K562 (cell line): Measurements from ENCODE around the gene DNAJC17. TPM values are rescaled to one million over a fixed set of nuclear protein-coding genes. Genes with fewer than 3 reads are reported as not detected.

Source experiments
- ADNP ChIP-seq: fragments of 200-800 bp; sonication (Bioruptor generic); IDR thresholded peaks from 2 replicates; pipeline ENCODE4 v1.6.1; 2016; ENCODE audit warnings: missing genetic modification characterization, missing compliant biosample characterization
- BACH1 ChIP-seq: fragments of 200-800 bp; sonication (Bioruptor generic); IDR thresholded peaks from 2 replicates; pipeline ENCODE4 v1.6.1; 2016; ENCODE audit warnings: missing genetic modification characterization, missing compliant biosample characterization
- CTCF ChIP-seq, 3 experiments: IDR thresholded peaks in 2 of 3; conservative IDR thresholded peaks in 1 of 3; 2 replicates each; pipeline ENCODE4 v1.5.1; 2011 to 2012; ENCODE audit warnings: low read length in 3 of 3, mild to moderate bottlenecking in 3 of 3, control low read depth in 2 of 3, improper control_type of control experiment in 1 of 3, inconsistent platforms in 1 of 3, low read depth in 1 of 3, mixed read lengths in 1 of 3, moderate library complexity in 1 of 3; ENCODE audit not compliant: insufficient read depth in 2 of 3
- GABPA ChIP-seq: fragments of 200-800 bp; sonication (Bioruptor generic); conservative IDR thresholded peaks from 2 replicates; pipeline ENCODE4 v1.6.1; 2016; ENCODE audit warnings: low read depth, missing genetic modification characterization, missing compliant biosample characterization
- ILF3 ChIP-seq: fragments of 450-650 bp; IDR thresholded peaks from 2 replicates; pipeline ENCODE4 v1.6.1; 2018; ENCODE audit warnings: antibody characterized with exemption, mild to moderate bottlenecking, moderate library complexity, borderline replicate concordance
- JUND ChIP-seq, 2 experiments: IDR thresholded peaks; 2 replicates in 1 of 2; 3 replicates in 1 of 2; pipeline ENCODE4 v1.6.1; 2011; ENCODE audit warnings: borderline replicate concordance in 2 of 2, low read depth in 2 of 2, low read length in 2 of 2, improper control_type of control experiment in 1 of 2, missing biosample characterization in 1 of 2, missing genetic modification characterization in 1 of 2, missing genetic modification reagents in 1 of 2
- LCOR ChIP-seq: sonication (generic); formaldehyde crosslinking; IDR thresholded peaks from 2 replicates; pipeline ENCODE4 v1.8.0; 2022; ENCODE audit warnings: mild to moderate bottlenecking, missing genetic modification reagents
- MCM5 ChIP-seq: fragments of 450-650 bp; IDR thresholded peaks from 2 replicates; pipeline ENCODE4 v1.6.1; 2016; ENCODE audit warnings: low read depth
- MTA3 ChIP-seq: fragments of 450-650 bp; formaldehyde crosslinking; IDR thresholded peaks from 2 replicates; pipeline ENCODE4 v1.6.1; 2017; ENCODE audit warnings: mild to moderate bottlenecking, borderline replicate concordance
- NCOR1 ChIP-seq: fragments of 450-650 bp; IDR thresholded peaks from 2 replicates; pipeline ENCODE4 v1.6.1; 2016; ENCODE audit warnings: mild to moderate bottlenecking, moderate library complexity
- NR1H2 ChIP-seq: sonication (generic); formaldehyde crosslinking; IDR thresholded peaks from 2 replicates; pipeline ENCODE4 v1.4.0; 2020; ENCODE audit warnings: mild to moderate bottlenecking, missing genetic modification reagents
- PHF20 ChIP-seq: fragments of 450-650 bp; IDR thresholded peaks from 2 replicates; pipeline ENCODE4 v1.6.1; 2018; ENCODE audit not compliant: partially characterized antibody
- RNF2 ChIP-seq: sonication (generic); IDR thresholded peaks from 2 replicates; pipeline ENCODE4 v1.6.1; 2016
- SMAD3 ChIP-seq: fragments of 450-650 bp; formaldehyde crosslinking; conservative IDR thresholded peaks from 2 replicates; pipeline ENCODE4 v1.4.0; 2020; ENCODE audit warnings: mild to moderate bottlenecking
- SPI1 ChIP-seq: IDR thresholded peaks from 2 replicates; pipeline ENCODE4 v1.6.1; 2011; ENCODE audit warnings: low read depth, low read length, control low read depth, borderline replicate concordance
- TARDBP ChIP-seq: fragments of 450-650 bp; IDR thresholded peaks from 2 replicates; pipeline ENCODE4 v1.6.1; 2016
- ZMIZ1 ChIP-seq, 2 experiments: fragments of 150-350 bp in 1 of 2; IDR thresholded peaks; 2 replicates each; pipeline ENCODE4 v1.6.1; 2012 to 2016; ENCODE audit warnings: low read depth in 2 of 2, low read length in 2 of 2, mild to moderate bottlenecking in 1 of 2, moderate library complexity in 1 of 2
- ZNF274 ChIP-seq: IDR thresholded peaks from 2 replicates; pipeline ENCODE4 v1.6.1; 2011; ENCODE audit warnings: low read depth, mild to moderate bottlenecking, low read length, moderate library complexity, borderline replicate concordance
- ZNF280B ChIP-seq: fragments of 250-450 bp; sonication (Bioruptor Pico); IDR thresholded peaks from 2 replicates; pipeline ENCODE4 v1.5.1; 2021; ENCODE audit warnings: mild to moderate bottlenecking
- ZZZ3 ChIP-seq: fragments of 450-650 bp; IDR thresholded peaks from 2 replicates; pipeline ENCODE4 v1.6.1; 2016; ENCODE audit warnings: antibody characterized with exemption, mild to moderate bottlenecking, moderate library complexity
- polyA plus RNA-seq, 8 experiments: library from polyadenylated mRNA; depleted of rRNA in 4 of 8; stranded (reverse) in 5 of 8; unstranded in 3 of 8; fragments of >200 nt; fragmentation: Nextera tagmentation in 2 of 8; fragmentation: Illumina TruSeq in 1 of 8; extraction: Ambion mirVana in 2 of 8; extraction: Trizol in 1 of 8; gene quantifications; 2 replicates each; pipeline versions ENCODE4 v1.2.1 to v1.2.3, GENCODE V29; 2011 to 2014; ENCODE audit warnings: inconsistent platforms in 1 of 8, missing spikeins in 1 of 8
- total RNA-seq, 7 experiments: library from RNA; depleted of rRNA in 6 of 7; stranded (reverse); fragments of >200 nt in 6 of 7; fragmentation: Illumina TruSeq in 2 of 7; extraction: Trizol in 2 of 7; gene quantifications; 2 replicates each; pipeline versions ENCODE4 v1.2.1 to v1.2.3, GENCODE V29; 2011 to 2021; ENCODE audit warnings: low replicate concordance in 1 of 7

The DNAJC17 gene
- total and polyA plus RNA-seq, 9 of the 15 experiments (the other 6 are each of a cell fraction or from before 2014, with no cell fraction given) = 2.4 to 79.4 (median 44.2) TPM

- TF ChIP-seq CTCF (IDR thresholded peaks at IDR 0.05 in 2 of 3, conservative IDR thresholded peaks at IDR 0.05 in 1 of 3; ENCODE audit: insufficient read depth in 2 of 3, low read depth in 1 of 3, low read length in 3 of 3) (no peak), PHF20 (no peak), ZMIZ1 (IDR thresholded peaks at IDR 0.05; ENCODE audit: low read depth in 2 of 2, low read length in 2 of 2) (peak in 1 of 2 experiments; percentile 95; a peak in 2 of 4 replicates), ZNF280B (CRISPR knock-in tag) (no peak), BACH1 (peak; percentile 70), JUND (IDR thresholded peaks at IDR 0.05; ENCODE audit: borderline replicate concordance, low read depth, low read length) (peak; percentile 55; the same call in 1 of the 2 replicates), JUND (tag; IDR thresholded peaks at IDR 0.05; ENCODE audit: borderline replicate concordance, low read depth, low read length) (peak; percentile 25; the same call in 1 of the 3 replicates), MTA3 (peak; percentile 81; the same call in 1 of the 2 replicates), ZZZ3 (no peak), TARDBP (peak; percentile 92; the same call in 1 of the 2 replicates), ZNF274 (no peak), NCOR1 (peak; percentile 96), RNF2 (peak; percentile 72; the same call in 1 of the 2 replicates), SMAD3 (CRISPR knock-in tag) (peak; percentile 53; the same call in 1 of the 2 replicates), ADNP (tag) (no peak), NR1H2 (CRISPR knock-in tag) (no peak), ILF3 (0 out of 2 replicates have a peak, but pooled peaks have one; percentile 51), GABPA (tag) (no peak), SPI1 (no peak), LCOR (CRISPR knock-in tag) (no peak), MCM5 (no peak)
Observed at GRCh38 chr15:40825661-40826422, 18.6 kb upstream of the DNAJC17 start (continued).
